SK-N-SH (cell line): Measurements from ENCODE around the gene TNNT2. TPM values are rescaled to one million over a fixed set of nuclear protein-coding genes. Genes with fewer than 3 reads are reported as not detected.
A peak's percentile ranks its signal among the peaks of the same experiment; 100 is the strongest.

ENCODE experiments used
- CTCF ChIA-PET: fragments of 300-600, 350-600 bp; formaldehyde crosslinking; extraction: SDS; loops from one replicate; lab custom pipeline; 2021; lab: Yijun Ruan, JAX
- POLR2A ChIA-PET: fragments of 350-600 bp; sonication (Branson Sonifier 250); formaldehyde crosslinking; extraction: SDS; loops from one replicate; lab custom pipeline; 2020; ENCODE audit warnings: antibody characterized with exemption, inconsistent platforms; lab: Yijun Ruan, JAX
- DNase-seq: peaks from one replicate; pipeline ENCODE4 v3.0.0; 2012
- H2AFZ ChIP-seq: fragments of 200-600 bp; sonication (generic); 2 replicates; pipeline ENCODE4 v1.8.1; 2016; ENCODE audit warnings: antibody characterized with exemption, mild to moderate bottlenecking, low read depth
- H3F3A ChIP-seq: fragments of 200-600 bp; sonication (generic); replicated peaks from 2 replicates; pipeline ENCODE3; 2016; ENCODE audit warnings: antibody characterized with exemption, mild to moderate bottlenecking; ENCODE audit not compliant: insufficient read depth
- H3K27ac ChIP-seq, 2 experiments: fragments of 200-500 bp in 1 of 2; fragments of 200-600 bp in 1 of 2; sonication (Bioruptor generic) in 1 of 2; sonication (generic), shearing (Covaris generic) in 1 of 2; 2 replicates each; pipeline versions ENCODE4 v1.5.1 to v1.6.1; 2014 to 2016; ENCODE audit warnings: low read depth in 2 of 2, inconsistent platforms in 1 of 2, low read length in 1 of 2, mild to moderate bottlenecking in 1 of 2, mixed read lengths in 1 of 2
- H3K27me3 ChIP-seq: fragments of 200-600 bp; sonication (generic), shearing (Covaris generic); 2 replicates; pipeline ENCODE4 v1.6.1; 2016; ENCODE audit warnings: mixed run types; ENCODE audit not compliant: insufficient read depth
- H3K36me3 ChIP-seq, 2 experiments: fragments of 200-500 bp in 1 of 2; fragments of 200-600 bp in 1 of 2; sonication (Bioruptor generic) in 1 of 2; sonication (generic) in 1 of 2; replicated peaks in 1 of 2; 2 replicates each; pipeline versions ENCODE3 to v1.5.1; 2014 to 2016; ENCODE audit warnings: low read length in 1 of 2, mild to moderate bottlenecking in 1 of 2; ENCODE audit not compliant: insufficient read depth in 2 of 2, control insufficient read depth in 1 of 2
- H3K4me1 ChIP-seq, 2 experiments: fragments of 200-500 bp in 1 of 2; fragments of 200-600 bp in 1 of 2; sonication (Bioruptor generic) in 1 of 2; sonication (generic), shearing (Covaris generic) in 1 of 2; 2 replicates each; pipeline versions ENCODE4 v1.5.1 to v1.6.1; 2014 to 2016; ENCODE audit warnings: low read depth in 1 of 2, low read length in 1 of 2, mixed run types in 1 of 2; ENCODE audit not compliant: insufficient read depth in 2 of 2, control insufficient read depth in 1 of 2
- H3K4me2 ChIP-seq: fragments of 200-600 bp; sonication (generic), shearing (Covaris generic); 2 replicates; pipeline ENCODE4 v1.6.1; 2017; ENCODE audit warnings: mixed run types
- H3K4me3 ChIP-seq, 2 experiments: fragments of 200-500 bp in 1 of 2; fragments of 200-600 bp in 1 of 2; sonication (Bioruptor generic) in 1 of 2; sonication (generic), shearing (Covaris generic) in 1 of 2; 2 replicates each; pipeline versions ENCODE4 v1.5.1 to v1.8.1; 2014 to 2016; ENCODE audit warnings: low read depth in 2 of 2, inconsistent platforms in 1 of 2, low read length in 1 of 2, mild to moderate bottlenecking in 1 of 2, mixed read lengths in 1 of 2, moderate library complexity in 1 of 2
- H3K79me2 ChIP-seq: fragments of 200-600 bp; sonication (generic); 2 replicates; pipeline ENCODE4 v1.8.1; 2017; ENCODE audit warnings: mild to moderate bottlenecking; ENCODE audit not compliant: insufficient read depth
- H3K9ac ChIP-seq: fragments of 200-600 bp; sonication (generic); 2 replicates; pipeline ENCODE4 v1.6.1; 2017; ENCODE audit warnings: mixed run types
- H3K9me2 ChIP-seq: fragments of 200-600 bp; sonication (generic); 2 replicates; pipeline ENCODE4 v1.6.1; 2017; ENCODE audit warnings: mixed run types
- H3K9me3 ChIP-seq: fragments of 200-600 bp; sonication (generic); 2 replicates; pipeline ENCODE4 v1.6.1; 2017; ENCODE audit warnings: mixed run types, mild to moderate bottlenecking, moderate library complexity
- H4K20me1 ChIP-seq: fragments of 200-600 bp; sonication (generic); 2 replicates; pipeline ENCODE4 v1.6.1; 2017; ENCODE audit warnings: mild to moderate bottlenecking, mixed run types; ENCODE audit not compliant: insufficient read depth
- CHD2 ChIP-seq: fragments of 150-350 bp; IDR thresholded peaks from 2 replicates; pipeline ENCODE4 v1.6.1; 2018; ENCODE audit warnings: low read length; ENCODE audit not compliant: partially characterized antibody
- ELF1 ChIP-seq: IDR thresholded peaks from 2 replicates; pipeline ENCODE4 v1.4.0; 2012
- EP300 ChIP-seq, 2 experiments: IDR thresholded peaks; 2 replicates each; pipeline versions ENCODE4 v1.4.0 to v1.6.1; 2012; ENCODE audit warnings: borderline replicate concordance in 1 of 2, low read depth in 1 of 2, low read length in 1 of 2
- FOSL2 ChIP-seq: IDR thresholded peaks from 2 replicates; pipeline ENCODE4 v1.4.0; 2012; ENCODE audit warnings: low read depth, mild to moderate bottlenecking, moderate library complexity, borderline replicate concordance
- FOXJ3 ChIP-seq: sonication (generic); formaldehyde crosslinking; IDR thresholded peaks from 2 replicates; pipeline ENCODE4 v1.5.1; 2020; ENCODE audit warnings: mild to moderate bottlenecking, missing genetic modification reagents
- FOXM1 ChIP-seq: IDR thresholded peaks from 2 replicates; pipeline ENCODE4 v1.4.0; 2012; ENCODE audit warnings: low read depth, mild to moderate bottlenecking
- GATA2 ChIP-seq: sonication (generic); formaldehyde crosslinking; IDR thresholded peaks from 2 replicates; pipeline ENCODE4 v1.5.0; 2020; ENCODE audit warnings: mild to moderate bottlenecking, missing genetic modification reagents
- JUND ChIP-seq: IDR thresholded peaks from 2 replicates; pipeline ENCODE4 v1.4.0; 2012
- MAX ChIP-seq: IDR thresholded peaks from 2 replicates; pipeline ENCODE4 v1.4.0; 2012; ENCODE audit warnings: low read depth
- MXI1 ChIP-seq: IDR thresholded peaks from 2 replicates; pipeline ENCODE4 v1.6.1; 2012; ENCODE audit warnings: mild to moderate bottlenecking, low read depth, low read length, improper control_type of control experiment
- NFIC ChIP-seq: IDR thresholded peaks from 2 replicates; pipeline ENCODE4 v1.4.0; 2012; ENCODE audit warnings: borderline replicate concordance
- NRF1 ChIP-seq: IDR thresholded peaks from 2 replicates; pipeline ENCODE4 v1.6.1; 2012; ENCODE audit warnings: low read depth, mild to moderate bottlenecking, low read length
- PBX3 ChIP-seq: IDR thresholded peaks from 2 replicates; pipeline ENCODE4; 2012
- POLR2AphosphoS5 ChIP-seq: IDR thresholded peaks from 2 replicates; pipeline ENCODE4 v1.6.1; 2012; ENCODE audit warnings: low read depth, low read length
- RAD21 ChIP-seq: IDR thresholded peaks from 2 replicates; pipeline ENCODE4 v1.6.1; 2012; ENCODE audit warnings: mild to moderate bottlenecking, low read length
- RFX5 ChIP-seq: IDR thresholded peaks from 2 replicates; pipeline ENCODE4 v1.6.1; 2012; ENCODE audit warnings: mild to moderate bottlenecking, improper control_type of control experiment, low read length
- RXRA ChIP-seq: IDR thresholded peaks from 2 replicates; pipeline ENCODE4 v1.4.0; 2012; ENCODE audit warnings: low read depth, mild to moderate bottlenecking, borderline replicate concordance
- SIN3A ChIP-seq: IDR thresholded peaks from 2 replicates; pipeline ENCODE4 v1.6.1; 2012; ENCODE audit warnings: low read depth, mild to moderate bottlenecking, low read length, moderate library complexity, borderline replicate concordance
- SMC3 ChIP-seq: IDR thresholded peaks from 2 replicates; pipeline ENCODE4 v1.6.1; 2012; ENCODE audit warnings: low read depth, low read length, improper control_type of control experiment
- TCF12 ChIP-seq: IDR thresholded peaks from 2 replicates; pipeline ENCODE4 v1.4.0; 2012
- TEAD4 ChIP-seq: IDR thresholded peaks from 2 replicates; pipeline ENCODE4 v1.4.0; 2012; ENCODE audit warnings: mild to moderate bottlenecking, borderline replicate concordance; ENCODE audit not compliant: insufficient read depth
- YY1 ChIP-seq: IDR thresholded peaks from 2 replicates; pipeline ENCODE4 v1.4.0; 2012; ENCODE audit warnings: low read depth, mild to moderate bottlenecking
- ZBTB33 ChIP-seq: IDR thresholded peaks from 2 replicates; pipeline ENCODE4 v1.4.0; 2012; ENCODE audit warnings: low read depth, borderline replicate concordance
- WGBS: methylation state at CpG from one replicate; pipeline ENCODE4 v1.1.6; 2017; ENCODE audit warnings: low lambda C conversion rate; 5-methylcytosine and 5-hydroxymethylcytosine counted together
- polyA plus RNA-seq, 3 experiments: library from polyadenylated mRNA; depleted of rRNA; stranded (reverse); fragments of >200 nt; gene quantifications; 2 replicates each; pipeline ENCODE4 v1.2.3, GENCODE V29; 2012

The TNNT2 gene
- polyA plus RNA-seq, 1 of the 3 experiments (the other 2 are of a cell fraction): 0.33 TPM

- H3K9me3 ChIP-seq: no peaks in the 10 kb centered on the region
- no peaks in the 10 kb centered on the region for H4K20me1 ChIP-seq
- no peaks in the 10 kb centered on the region for H3K27me3 ChIP-seq
- H3K9ac ChIP-seq: no peak overlapping the region
- ChIA-PET CTCF (interaction anchor here (0.7 to 13.1 kb wide), 10 partner anchors 10 to 203 kb away, joined by 3 to 126 read pairs (median 16); no protein-coding TSS in a partner anchor), POLR2A (no interaction called here)
- no peak for TF ChIP-seq FOXJ3 (CRISPR knock-in tag)
- TF ChIP-seq MXI1: no peak
- no peak for TF ChIP-seq ELF1
- no peak for TF ChIP-seq RFX5
- no peak for TF ChIP-seq GATA2
- no peak for TF ChIP-seq MAX
- no peak for TF ChIP-seq NRF1
- no peak for TF ChIP-seq TCF12
- TF ChIP-seq FOSL2: no peak
- TF ChIP-seq EP300 (IDR thresholded peaks at IDR 0.05; ENCODE audit: borderline replicate concordance in 1 of 2, low read depth in 1 of 2, low read length in 1 of 2): no peak
- TF ChIP-seq JUND: no peak
- no peak for TF ChIP-seq RAD21
- TF ChIP-seq NFIC: no peak
- TF ChIP-seq CHD2: no peak
- no peak for TF ChIP-seq POLR2AphosphoS5
- no peak for TF ChIP-seq SMC3
- no peak for TF ChIP-seq TEAD4
- DNase-seq: no peak
- H3K27ac ChIP-seq: no peak overlapping the region
- H2AFZ ChIP-seq: no peak overlapping the region
- H3K4me3 ChIP-seq: no peak overlapping the region
- no peaks in the 10 kb centered on the region for H3K36me3 ChIP-seq
- 59% methylated on average over 3 of the region's 7 CpGs for WGBS
- no peaks in the 10 kb centered on the region for H3K79me2 ChIP-seq
- no peaks in the 10 kb centered on the region for H3K9me2 ChIP-seq
- H3F3A ChIP-seq: peaks cover 7% of the 10 kb centered on the region
- peaks cover 41 to 46% of the 10 kb centered on the region in 2 experiments; a peak in 3 of 4 replicates for H3K4me1 ChIP-seq
- H3K4me2 ChIP-seq: no peak overlapping the region
Observed at GRCh38 chr1:201310251-201310985, 67.1 kb downstream of the TNNT2 start.

GRCh38 chr1:201309416-201309815, 68.1 kb downstream of the TNNT2 start:
- DNase-seq: peak; percentile 90
- Histone ChIP-seq H3K27ac (peak overlapping the region; percentile 70 to 89), H3K4me2 (peak overlapping the region; percentile 57), H4K20me1 (no peaks in the 10 kb centered on the region), H3K79me2 (no peaks in the 10 kb centered on the region), H3K9me3 (no peaks in the 10 kb centered on the region), H3K36me3 (no peaks in the 10 kb centered on the region), H3K27me3 (no peaks in the 10 kb centered on the region), H3K9ac (peak overlapping the region; percentile 35; the same call in 1 of the 2 replicates), H3K9me2 (no peaks in the 10 kb centered on the region), H3K4me3 (no peak overlapping the region), H3F3A (peaks cover 7% of the 10 kb centered on the region), H3K4me1 (peaks cover 41 to 46% of the 10 kb centered on the region in 2 experiments; a peak in 3 of 4 replicates), H2AFZ (no peak overlapping the region)
- 0% methylated on average over 8 of the region's 9 CpGs for WGBS
- POLR2A ChIA-PET: no interaction called here
- CTCF ChIA-PET: interaction anchor here (0.6 to 13.1 kb wide), 33 partner anchors 8 to 124 kb away, joined by 3 to 126 read pairs (median 5); no protein-coding TSS in a partner anchor
- TF ChIP-seq TEAD4 (no peak), SMC3 (peak; percentile 70; the same call in 1 of the 2 replicates), PBX3 (peak; percentile 47), ZBTB33 (no peak), YY1 (no peak), ELF1 (no peak), RXRA (no peak), TCF12 (peak; percentile 79), FOSL2 (no peak; the same call in 1 of the 2 replicates), SIN3A (no peak), NRF1 (no peak), POLR2AphosphoS5 (peak; percentile 43; the same call in 1 of the 2 replicates), MXI1 (peak; percentile 93), FOXM1 (no peak), NFIC (peak; percentile 75), JUND (no peak)
